HEK293T (cell line): ENCODE results near the gene SCN8A.

Experiments used
- ARNT ChIP-seq: fragments of 450-650 bp; IDR thresholded peaks from 2 replicates; pipeline ENCODE4 v1.6.1; 2017; ENCODE audit warnings: mild to moderate bottlenecking
- BHLHE40 ChIP-seq: fragments of 450-650 bp; IDR thresholded peaks from 2 replicates; pipeline ENCODE4 v1.6.1; 2016; ENCODE audit warnings: mild to moderate bottlenecking, moderate library complexity, borderline replicate concordance
- L3MBTL2 ChIP-seq: fragments of 450-650 bp; conservative IDR thresholded peaks from 2 replicates; pipeline ENCODE4 v1.6.1; 2016; ENCODE audit warnings: mild to moderate bottlenecking
- LEF1 ChIP-seq: fragments of 450-650 bp; IDR thresholded peaks from 2 replicates; pipeline ENCODE4 v1.6.1; 2017; ENCODE audit warnings: mild to moderate bottlenecking, borderline replicate concordance
- NFRKB ChIP-seq: fragments of 450-650 bp; IDR thresholded peaks from 2 replicates; pipeline ENCODE4 v1.6.1; 2016; ENCODE audit warnings: mild to moderate bottlenecking, moderate library complexity
- SP1 ChIP-seq: fragments of 450-650 bp; IDR thresholded peaks from 2 replicates; pipeline ENCODE4 v1.6.1; 2017
- TARDBP ChIP-seq: fragments of 450-650 bp; IDR thresholded peaks from 2 replicates; pipeline ENCODE4 v1.6.1; 2016

DNA sequence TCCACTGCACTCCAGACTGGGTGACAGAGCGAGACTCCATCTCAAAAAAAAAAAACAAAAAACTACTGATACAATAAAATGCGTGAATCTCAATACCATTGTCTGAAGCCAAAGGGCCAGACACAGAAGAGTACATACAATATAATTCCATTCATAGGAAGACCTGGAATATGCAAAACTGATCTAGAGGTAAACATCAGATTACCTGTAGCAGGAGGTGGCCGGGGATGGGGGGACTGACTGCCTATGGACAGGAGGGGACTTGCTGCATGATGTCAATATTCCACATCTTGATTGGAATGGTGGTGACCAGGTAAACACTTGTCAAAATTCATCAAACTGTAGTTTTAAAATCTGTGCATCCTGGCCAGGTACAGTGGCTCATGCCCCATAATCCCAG, 270.0 kb downstream of the SCN8A start:
- TF ChIP-seq BHLHE40 (no peak), TARDBP (no peak), ARNT (no peak), NFRKB (no peak), SP1 (no peak), L3MBTL2 (no peak), LEF1 (no peak)
